ENCODE measurements around the gene SIRT6.
"Not testable (repeated sequence)": the region's sequence is repeated elsewhere in the genome, so short reads cannot be mapped to it uniquely, and the experiment has no call there.

The SIRT6 gene

GRCh38 chr19:4129050-4129449 is 53.3 kb downstream of the SIRT6 start:
- not testable (repeated sequence) for DNase-seq

GRCh38 chr19:4127322-4127721 is 55.0 kb downstream of the SIRT6 start:
- DNase-seq: not testable (repeated sequence)

- DNase-seq: no peak
Observed at GRCh38 chr19:4124638-4125037, 57.7 kb downstream of the SIRT6 start.
